ENCODE results near the gene SCD5. TPM values are rescaled to one million over a fixed set of nuclear protein-coding genes. Genes with fewer than 3 reads are reported as not detected.
"Not testable (repeated sequence)": the region's sequence is repeated elsewhere in the genome, so short reads cannot be mapped to it uniquely, and the experiment has no call there.

The SCD5 gene
- 23.7 and 23.9 TPM in 2 replicates for total RNA-seq
- long read RNA-seq, transcript SCD5-202 (5 exons, 3,101 nt), result major isoform, 12 of 15 reads
- long read RNA-seq, partial matches to known transcripts, result 1 of 15 reads
- long read RNA-seq, other reads (novel, unspliced or antisense), result 2 of 15 reads

DNA sequence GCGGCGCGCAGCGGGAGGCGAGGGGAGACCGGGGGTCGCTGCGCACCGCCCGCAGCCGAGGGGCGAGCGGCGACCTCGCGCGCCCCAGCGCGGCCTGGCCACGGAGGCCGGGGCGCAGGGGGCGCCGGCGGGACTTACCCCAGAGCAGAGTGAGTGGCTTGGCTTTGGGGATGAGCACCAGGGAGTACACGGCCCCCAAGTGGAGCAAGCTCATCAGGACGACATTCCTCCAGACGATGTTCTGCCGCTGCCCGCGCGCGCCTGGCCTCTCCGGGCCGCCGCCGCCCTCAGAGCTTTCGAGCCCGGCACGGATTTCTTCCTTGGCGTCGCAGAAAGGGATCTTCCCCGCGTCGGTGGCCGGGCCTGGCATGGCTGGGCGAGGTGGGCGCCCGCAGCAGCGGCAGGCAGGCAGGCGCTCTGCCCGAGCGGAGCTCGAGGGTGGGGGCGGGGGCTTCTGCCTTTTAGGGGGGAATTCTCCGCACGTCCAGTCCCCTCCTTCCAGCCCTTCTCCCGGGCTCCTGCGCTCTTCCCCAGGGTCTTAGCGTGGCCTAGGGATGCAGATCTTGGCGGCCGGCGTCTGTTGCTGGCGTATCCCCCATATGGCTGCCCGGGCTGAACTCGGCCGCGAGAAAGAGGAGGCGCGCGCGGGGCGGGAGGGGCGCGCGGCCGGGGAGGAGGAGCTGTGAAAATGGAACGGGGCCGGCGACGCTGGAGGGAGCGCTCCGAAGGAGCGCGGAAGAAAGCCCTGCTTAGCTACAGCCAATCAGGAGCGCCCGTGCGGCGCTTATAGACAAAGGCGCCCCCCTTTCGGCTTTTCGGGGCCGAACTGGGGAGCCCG lies at the start of gene SCD5:
TSS of gene SCD5 (minus strand) at position 629 of the 838 bp plus-strand sequence. CDS start at position 370, 259 bp downstream.
- peak within 1 kb of the TSS; percentile 64 for H3K27ac Mint-ChIP-seq (ENCODE audit: unreplicated experiment)
- H3K4me1 Mint-ChIP-seq (ENCODE audit: unreplicated experiment), result peaks cover 25% of the 10 kb centered on the region
- TF ChIP-seq, protein P1, sequence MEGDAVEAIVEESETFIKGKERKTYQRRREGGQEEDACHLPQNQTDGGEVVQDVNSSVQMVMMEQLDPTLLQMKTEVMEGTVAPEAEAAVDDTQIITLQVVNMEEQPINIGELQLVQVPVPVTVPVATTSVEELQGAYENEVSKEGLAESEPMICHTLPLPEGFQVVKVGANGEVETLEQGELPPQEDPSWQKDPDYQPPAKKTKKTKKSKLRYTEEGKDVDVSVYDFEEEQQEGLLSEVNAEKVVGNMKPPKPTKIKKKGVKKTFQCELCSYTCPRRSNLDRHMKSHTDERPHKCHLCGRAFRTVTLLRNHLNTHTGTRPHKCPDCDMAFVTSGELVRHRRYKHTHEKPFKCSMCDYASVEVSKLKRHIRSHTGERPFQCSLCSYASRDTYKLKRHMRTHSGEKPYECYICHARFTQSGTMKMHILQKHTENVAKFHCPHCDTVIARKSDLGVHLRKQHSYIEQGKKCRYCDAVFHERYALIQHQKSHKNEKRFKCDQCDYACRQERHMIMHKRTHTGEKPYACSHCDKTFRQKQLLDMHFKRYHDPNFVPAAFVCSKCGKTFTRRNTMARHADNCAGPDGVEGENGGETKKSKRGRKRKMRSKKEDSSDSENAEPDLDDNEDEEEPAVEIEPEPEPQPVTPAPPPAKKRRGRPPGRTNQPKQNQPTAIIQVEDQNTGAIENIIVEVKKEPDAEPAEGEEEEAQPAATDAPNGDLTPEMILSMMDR (IDR thresholded peaks at IDR 0.05), result no peak
- peaks cover 7% of the 10 kb centered on the region for H3K27me3 Mint-ChIP-seq (ENCODE audit: unreplicated experiment)
- H3K36me3 Mint-ChIP-seq (ENCODE audit: unreplicated experiment), result no peaks in the 10 kb centered on the region
- no peaks in the 10 kb centered on the region for H3K9me3 Mint-ChIP-seq (ENCODE audit: unreplicated experiment)
- H3K4me3 Mint-ChIP-seq (ENCODE audit: unreplicated experiment), result peak within 1 kb of the TSS; percentile 85
- peak; percentile 87 for DNase-seq (ENCODE audit: extremely low spot score, unreplicated experiment)

DNA sequence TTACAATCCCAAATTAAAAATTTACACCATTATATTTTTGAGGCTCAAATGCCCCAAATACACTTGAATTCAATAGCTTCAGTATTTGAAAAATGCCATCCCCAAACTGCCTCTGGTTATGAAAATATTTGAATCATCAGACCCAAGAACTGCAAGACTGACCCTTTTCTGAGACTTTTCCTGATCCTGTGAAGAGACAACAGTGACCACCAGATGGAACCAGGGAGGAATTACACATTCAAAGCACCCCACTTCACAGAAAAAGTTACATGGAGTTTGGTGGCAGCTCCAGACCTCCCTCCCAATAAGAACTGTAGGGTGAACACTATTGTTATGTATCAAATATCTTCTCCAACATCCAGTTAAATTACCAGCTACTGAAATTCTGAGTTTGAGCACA lies 44.0 kb upstream of the SCD5 start:
- Mint-ChIP-seq H3K4me1 (ENCODE audit: unreplicated experiment) (no peaks in the 10 kb centered on the region), H3K27me3 (ENCODE audit: unreplicated experiment) (no peaks in the 10 kb centered on the region), H3K9me3 (ENCODE audit: unreplicated experiment) (no peaks in the 10 kb centered on the region), H3K36me3 (ENCODE audit: unreplicated experiment) (peaks cover 58% of the 10 kb centered on the region), H3K27ac (ENCODE audit: unreplicated experiment) (no peak overlapping the region), H3K4me3 (ENCODE audit: unreplicated experiment) (no peak overlapping the region)
- TF ChIP-seq, protein P1 (IDR thresholded peaks at IDR 0.05), result peak; percentile 46
- DNase-seq (ENCODE audit: extremely low spot score, unreplicated experiment), result no peak

DNA sequence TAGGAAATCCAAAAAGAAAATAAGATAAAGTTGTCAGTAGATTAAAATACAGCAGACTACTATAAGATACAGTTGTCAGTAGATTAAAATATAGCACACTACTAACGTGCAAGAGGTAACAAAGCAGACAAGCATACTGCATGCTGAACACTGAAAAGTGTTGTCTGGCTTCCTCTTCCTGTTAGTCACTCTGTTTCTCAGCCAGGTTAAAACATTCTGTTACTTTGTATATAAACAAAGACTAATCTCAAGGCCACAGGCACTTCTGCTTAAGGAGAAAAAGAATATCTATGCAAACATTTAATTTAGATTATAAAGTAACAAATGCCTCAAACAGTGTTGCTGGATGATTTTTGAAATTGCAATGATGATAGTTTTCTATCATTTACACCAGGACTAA lies 41.0 kb upstream of the SCD5 start:
- H3K4me1 Mint-ChIP-seq (ENCODE audit: unreplicated experiment), result peaks cover under 1% of the 10 kb centered on the region
- no peak for DNase-seq (ENCODE audit: extremely low spot score, unreplicated experiment)
- H3K9me3 Mint-ChIP-seq (ENCODE audit: unreplicated experiment), result no peaks in the 10 kb centered on the region
- peaks cover 43% of the 10 kb centered on the region for H3K36me3 Mint-ChIP-seq (ENCODE audit: unreplicated experiment)
- TF ChIP-seq, protein P1 (IDR thresholded peaks at IDR 0.05), result no peak
- no peak overlapping the region for H3K27ac Mint-ChIP-seq (ENCODE audit: unreplicated experiment)
- H3K27me3 Mint-ChIP-seq (ENCODE audit: unreplicated experiment), result no peaks in the 10 kb centered on the region
- H3K4me3 Mint-ChIP-seq (ENCODE audit: unreplicated experiment), result no peak overlapping the region

DNA sequence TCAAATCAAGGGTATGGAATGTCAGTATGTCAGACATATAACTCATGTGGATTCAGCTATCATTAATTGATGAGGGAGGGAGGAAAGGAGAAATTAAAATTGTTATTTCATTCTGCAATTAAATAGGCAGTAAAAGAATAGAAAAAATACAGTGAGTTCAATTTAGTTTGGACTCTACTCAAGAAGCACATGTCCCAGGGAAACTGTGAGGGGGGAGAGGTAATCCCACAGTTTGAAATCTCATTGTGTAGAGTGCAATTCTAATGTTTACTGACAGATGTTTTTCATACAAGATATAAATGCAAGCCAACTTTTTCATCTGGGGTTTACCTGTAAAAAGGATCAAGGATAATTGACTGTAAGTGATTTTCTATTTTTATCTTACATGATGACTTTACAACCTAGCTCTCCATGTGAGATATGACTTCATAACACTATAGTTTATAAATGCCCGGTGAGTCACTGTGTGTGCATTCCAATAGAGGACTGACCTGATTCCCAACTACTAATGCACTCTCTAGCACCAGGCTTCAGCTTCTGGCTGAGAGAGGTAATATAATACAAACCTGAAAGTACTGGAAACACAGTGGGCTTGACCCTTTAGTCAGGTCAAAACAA lies 35.2 kb upstream of the SCD5 start:
- H3K36me3 Mint-ChIP-seq (ENCODE audit: unreplicated experiment), result peaks cover 43% of the 10 kb centered on the region
- DNase-seq (ENCODE audit: extremely low spot score, unreplicated experiment), result no peak
- TF ChIP-seq, protein P1 (IDR thresholded peaks at IDR 0.05), result no peak
- H3K4me1 Mint-ChIP-seq (ENCODE audit: unreplicated experiment), result peaks cover 4% of the 10 kb centered on the region
- no peak overlapping the region for H3K4me3 Mint-ChIP-seq (ENCODE audit: unreplicated experiment)
- no peaks in the 10 kb centered on the region for H3K9me3 Mint-ChIP-seq (ENCODE audit: unreplicated experiment)
- H3K27me3 Mint-ChIP-seq (ENCODE audit: unreplicated experiment), result no peaks in the 10 kb centered on the region
- H3K27ac Mint-ChIP-seq (ENCODE audit: unreplicated experiment), result no peak overlapping the region

DNA sequence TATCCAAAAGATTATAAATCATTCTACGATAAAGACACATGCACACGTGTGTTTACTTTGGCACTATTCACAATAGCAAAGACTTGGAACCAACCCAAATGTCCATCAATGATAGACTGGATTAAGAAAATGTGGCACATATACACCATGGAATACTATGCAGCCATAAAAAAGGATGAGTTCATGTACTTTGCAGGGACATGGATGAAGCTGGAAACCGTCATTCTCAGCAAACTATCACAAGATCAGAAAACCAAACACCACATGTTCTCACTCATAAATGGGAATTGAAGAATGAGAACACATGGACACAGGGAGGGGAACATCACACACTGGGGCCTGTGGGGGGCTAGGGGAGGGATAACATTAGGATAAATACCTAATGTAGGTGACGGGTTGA lies 34.5 kb upstream of the SCD5 start:
- not testable (repeated sequence) for H3K4me1 Mint-ChIP-seq (ENCODE audit: unreplicated experiment); DNase-seq (ENCODE audit: extremely low spot score, unreplicated experiment); H3K9me3 Mint-ChIP-seq (ENCODE audit: unreplicated experiment); H3K4me3 Mint-ChIP-seq (ENCODE audit: unreplicated experiment); H3K27me3 Mint-ChIP-seq (ENCODE audit: unreplicated experiment); H3K27ac Mint-ChIP-seq (ENCODE audit: unreplicated experiment)
- H3K36me3 Mint-ChIP-seq (ENCODE audit: unreplicated experiment), result peaks cover 40% of the 10 kb centered on the region

Data from osteocyte (in vitro differentiated cells).